ENCODE measurements around the gene DNAH1.
A peak's percentile ranks its signal among the peaks of the same experiment; 100 is the strongest.
"Not testable (repeated sequence)": the region's sequence is repeated elsewhere in the genome, so short reads cannot be mapped to it uniquely, and the experiment has no call there.

DNAH1 gene

GRCh38 chr3:52315977-52316764 is at the start of gene DNAH1:
Gene DNAH1, plus strand, starts transcription at chr3:52316319. Its CDS starts 6,124 bp downstream, at chr3:52322443.
- no peak for DNase-seq (ENCODE audit: insufficient read length, low spot score)
- FAIRE-seq = no peak

- DNase-seq (ENCODE audit: insufficient read length, low spot score) (no peak), FAIRE-seq (no peak)
Measured at GRCh38 chr3:52268036-52268435, 48.1 kb upstream of the DNAH1 start.

GRCh38 chr3:52269776-52270175 is 46.3 kb upstream of the DNAH1 start:
- FAIRE-seq = no peak

GRCh38 chr3:52270252-52270754 is 45.8 kb upstream of the DNAH1 start:
- no peak for FAIRE-seq
- no peak for DNase-seq (ENCODE audit: insufficient read length, low spot score)

More at GRCh38 chr3:52269776-52270175, 46.3 kb upstream of the DNAH1 start:
- DNase-seq (ENCODE audit: insufficient read length, low spot score) = no peak

GRCh38 chr3:52272172-52272571 is 43.9 kb upstream of the DNAH1 start:
- not testable (repeated sequence) for DNase-seq (ENCODE audit: insufficient read length, low spot score); FAIRE-seq

GRCh38 chr3:52272831-52273230 is 43.3 kb upstream of the DNAH1 start:
- FAIRE-seq (no peak), DNase-seq (ENCODE audit: insufficient read length, low spot score) (no peak)

GRCh38 chr3:52274781-52275180 is 41.3 kb upstream of the DNAH1 start:
- DNase-seq (ENCODE audit: insufficient read length, low spot score); FAIRE-seq: not testable (repeated sequence)

- DNase-seq (ENCODE audit: insufficient read length, low spot score) = peak; percentile 47
- peak; percentile 89 for FAIRE-seq
Measured at GRCh38 chr3:52277071-52277964, 38.8 kb upstream of the DNAH1 start.

GRCh38 chr3:52277972-52278509 is 38.1 kb upstream of the DNAH1 start:
- FAIRE-seq (peak; percentile 26), DNase-seq (ENCODE audit: insufficient read length, low spot score) (peak; percentile 49)

GRCh38 chr3:52278510-52279069 is 37.5 kb upstream of the DNAH1 start, which contains the start of gene WDR82:
Gene WDR82, minus strand, starts transcription at chr3:52278649. Its CDS starts 288 bp downstream, at chr3:52278361.
- peak; percentile 73 for FAIRE-seq
- DNase-seq (ENCODE audit: insufficient read length, low spot score) = peak; percentile 97

- FAIRE-seq = no peak
- DNase-seq (ENCODE audit: insufficient read length, low spot score) = no peak
Measured at GRCh38 chr3:52279596-52279995, 36.5 kb upstream of the DNAH1 start.

- FAIRE-seq = peak; percentile 8
- DNase-seq (ENCODE audit: insufficient read length, low spot score) = no peak
Measured at GRCh38 chr3:52280050-52280461, 36.1 kb upstream of the DNAH1 start.

- no peak for FAIRE-seq
- no peak for DNase-seq (ENCODE audit: insufficient read length, low spot score)
Measured at GRCh38 chr3:52281981-52282801, 33.9 kb upstream of the DNAH1 start.

GRCh38 chr3:52283306-52283705 is 32.8 kb upstream of the DNAH1 start:
- DNase-seq (ENCODE audit: insufficient read length, low spot score) = no peak
- FAIRE-seq = no peak

- FAIRE-seq = not testable (repeated sequence)
Measured at GRCh38 chr3:52284051-52284450, 32.1 kb upstream of the DNAH1 start.

GRCh38 chr3:52286777-52287110 is 29.4 kb upstream of the DNAH1 start:
- DNase-seq (ENCODE audit: insufficient read length, low spot score) = no peak
- FAIRE-seq = peak; percentile 28

More at GRCh38 chr3:52284051-52284450, 32.1 kb upstream of the DNAH1 start:
- not testable (repeated sequence) for DNase-seq (ENCODE audit: insufficient read length, low spot score)

GRCh38 chr3:52288674-52289073 is 27.4 kb upstream of the DNAH1 start:
- DNase-seq (ENCODE audit: insufficient read length, low spot score) (no peak), FAIRE-seq (no peak)

GRCh38 chr3:52289338-52289746 is 26.8 kb upstream of the DNAH1 start:
- DNase-seq (ENCODE audit: insufficient read length, low spot score) = no peak
- FAIRE-seq = peak; percentile 40

GRCh38 chr3:52289747-52290595 is 26.1 kb upstream of the DNAH1 start:
- FAIRE-seq (no peak), DNase-seq (ENCODE audit: insufficient read length, low spot score) (no peak)
